GM12892 (cell line): Measurements from ENCODE around the gene SCAF11.

Source experiments
- DNase-seq: peaks from one replicate; pipeline ENCODE4 v3.0.0; 2011; ENCODE audit not compliant: insufficient read length
- FAIRE-seq: peaks from 2 replicates; lab custom pipeline; 2011; peaks lifted over from hg19 to GRCh38; lab: Jason Lieb, UNC
- POLR2A ChIP-seq: IDR thresholded peaks from 2 replicates; pipeline ENCODE4 v1.6.1; 2011; ENCODE audit warnings: low read depth, low read length, control low read depth
- POLR2AphosphoS5 ChIP-seq: IDR thresholded peaks from 2 replicates; pipeline ENCODE4 v1.6.1; 2011; ENCODE audit warnings: low read depth, low read length, control low read depth
- TAF1 ChIP-seq: IDR thresholded peaks from 2 replicates; pipeline ENCODE4 v1.6.1; 2011; ENCODE audit warnings: low read depth, mild to moderate bottlenecking, control low read depth, low read length, borderline replicate concordance

Gene SCAF11

GRCh38 chr12:45994736-45995135 is 4.4 kb upstream of the SCAF11 start:
- FAIRE-seq (no peak), DNase-seq (no peak)
- no peak for TF ChIP-seq TAF1
- TF ChIP-seq POLR2AphosphoS5 = no peak
- no peak for TF ChIP-seq POLR2A

- FAIRE-seq = peak; percentile 86
Measured at GRCh38 chr12:45991284-45992249, 1.2 kb upstream of the SCAF11 start.

GRCh38 chr12:45989721-45990467 is 480 bp downstream of the SCAF11 start:
- DNase-seq = peak; percentile 9
- peak; percentile 70 for FAIRE-seq
- TF ChIP-seq TAF1 = 0 out of 2 replicates have a peak, but pooled peaks have one; percentile 1
- TF ChIP-seq POLR2AphosphoS5 = no peak
- TF ChIP-seq POLR2A = peak; percentile 41; the same call in 1 of the 2 replicates

More at GRCh38 chr12:45991284-45992249, 1.2 kb upstream of the SCAF11 start:
- DNase-seq = peak; percentile 36
- TF ChIP-seq POLR2A (peak; percentile 76), TAF1 (peak; percentile 55), POLR2AphosphoS5 (peak; percentile 76; the same call in 1 of the 2 replicates)

GRCh38 chr12:45989287-45989686 is 1.1 kb downstream of the SCAF11 start:
- TF ChIP-seq POLR2A (no peak), TAF1 (no peak), POLR2AphosphoS5 (no peak)
- DNase-seq (no peak), FAIRE-seq (no peak)

- TF ChIP-seq POLR2A = no peak
- TF ChIP-seq POLR2AphosphoS5 = no peak
- TF ChIP-seq TAF1 = no peak
- DNase-seq = no peak
- no peak for FAIRE-seq
Measured at GRCh38 chr12:45988264-45988663, 2.1 kb downstream of the SCAF11 start.

- FAIRE-seq (no peak), DNase-seq (no peak)
- TF ChIP-seq POLR2AphosphoS5 = no peak
- no peak for TF ChIP-seq POLR2A
- TF ChIP-seq TAF1 = no peak
Measured at GRCh38 chr12:45987340-45987727, 3.0 kb downstream of the SCAF11 start.

GRCh38 chr12:45986641-45987339 is 3.6 kb downstream of the SCAF11 start:
- DNase-seq = no peak
- peak; percentile 5 for FAIRE-seq

GRCh38 chr12:45981075-45981837 is 9.1 kb downstream of the SCAF11 start:
- FAIRE-seq (peak; percentile 33), DNase-seq (no peak)
- TF ChIP-seq POLR2AphosphoS5 (no peak), TAF1 (no peak), POLR2A (no peak)

More at GRCh38 chr12:45986641-45987339, 3.6 kb downstream of the SCAF11 start:
- TF ChIP-seq TAF1 = no peak
- no peak for TF ChIP-seq POLR2AphosphoS5
- no peak for TF ChIP-seq POLR2A

- no peak for FAIRE-seq
- TF ChIP-seq TAF1 (no peak), POLR2A (no peak), POLR2AphosphoS5 (no peak)
- no peak for DNase-seq
Measured at GRCh38 chr12:45980540-45980939, 9.8 kb downstream of the SCAF11 start.

GRCh38 chr12:45978108-45978507 is 12.3 kb downstream of the SCAF11 start:
- no peak for DNase-seq
- no peak for FAIRE-seq
- no peak for TF ChIP-seq POLR2A
- no peak for TF ChIP-seq TAF1
- TF ChIP-seq POLR2AphosphoS5 = no peak

GRCh38 chr12:45977620-45978019 is 12.8 kb downstream of the SCAF11 start:
- FAIRE-seq = no peak

More at GRCh38 chr12:45977620-45978019, 12.8 kb downstream of the SCAF11 start:
- TF ChIP-seq POLR2A = no peak
- TF ChIP-seq POLR2AphosphoS5 = no peak
- no peak for TF ChIP-seq TAF1
- no peak for DNase-seq
